T47D (cell line): ENCODE data around the gene CFAP299.
"Not testable (repeated sequence)": the region's sequence is repeated elsewhere in the genome, so short reads cannot be mapped to it uniquely, and the experiment has no call there.

Experiments
- DNase-seq, 2 experiments: peaks; one replicate each; pipeline versions ENCODE4 v3.0.0 to v3.0.0-alpha.2; 2011 to 2012; ENCODE audit warnings: low read depth in 1 of 2, low spot score in 1 of 2
- JUND ChIP-seq: IDR thresholded peaks from 2 replicates; pipeline ENCODE4 v1.6.1; 2012; ENCODE audit warnings: low read depth
- in situ Hi-C: cut with HindIII; loops from 2 replicates; pipeline ENCODE4 v1.10.0; 2016; ENCODE audit warnings: low sequenced_read_pairs, low pct_unique_long_range_greater_than_20kb

Gene CFAP299

GRCh38 chr4:80423553-80424224, 88.2 kb downstream of the CFAP299 start:
- DNase-seq, result no peak
- in situ Hi-C loops, result no loop called here
- no peak for TF ChIP-seq JUND

GRCh38 chr4:80424225-80424581, 88.7 kb downstream of the CFAP299 start:
- no peak for DNase-seq
- in situ Hi-C loops, result no loop called here
- no peak for TF ChIP-seq JUND

DNA sequence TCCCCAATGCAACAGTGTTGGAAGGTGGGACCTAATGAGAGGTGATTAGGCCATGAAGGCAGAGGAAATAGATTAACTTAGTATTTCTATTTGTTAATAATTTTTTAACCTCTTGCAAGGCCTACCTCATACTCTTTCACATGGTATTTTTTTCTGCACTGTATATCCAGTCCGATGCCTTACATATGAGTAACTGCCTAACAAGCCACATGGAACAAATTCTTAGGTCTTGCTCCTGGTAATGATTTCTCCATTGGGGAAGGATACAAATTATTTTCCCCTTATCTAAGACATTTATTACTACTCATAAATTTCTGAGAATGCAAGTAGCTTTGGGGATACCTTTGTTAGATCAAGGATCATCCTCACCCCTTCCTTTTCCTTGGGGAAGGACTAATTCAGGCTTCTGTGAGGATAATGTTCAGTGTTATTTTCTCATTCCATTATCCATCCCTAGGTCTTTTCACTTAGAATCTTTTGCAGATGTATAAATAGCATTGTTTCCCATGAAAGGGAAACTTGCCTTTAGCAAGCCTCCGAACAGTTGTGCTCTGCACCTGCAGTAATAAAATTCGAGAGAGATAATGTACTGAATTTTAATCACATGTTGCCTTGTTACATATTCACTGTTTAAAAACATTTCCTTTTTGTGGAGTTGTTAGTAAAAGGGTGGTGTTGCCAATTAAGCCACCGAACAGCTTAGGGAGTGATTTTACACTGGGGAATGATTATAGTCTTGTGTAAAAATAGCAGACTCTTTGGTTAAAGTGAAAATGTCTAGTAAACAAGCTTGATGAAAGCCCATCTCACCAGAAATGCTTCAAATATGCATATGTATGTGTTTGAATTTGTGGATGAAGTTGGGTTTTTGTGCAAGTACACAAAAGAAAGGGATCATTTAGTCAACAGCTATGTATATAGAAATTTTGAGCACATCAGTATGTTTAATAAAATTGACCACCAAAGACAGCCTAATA, 89.9 kb downstream of the CFAP299 start:
- in situ Hi-C loops, result no loop called here
- no peak for TF ChIP-seq JUND
- DNase-seq, result no peak

GRCh38 chr4:80431203-80431965, 95.9 kb downstream of the CFAP299 start:
- no peak for TF ChIP-seq JUND
- in situ Hi-C loops, result no loop called here
- no peak for DNase-seq

DNA sequence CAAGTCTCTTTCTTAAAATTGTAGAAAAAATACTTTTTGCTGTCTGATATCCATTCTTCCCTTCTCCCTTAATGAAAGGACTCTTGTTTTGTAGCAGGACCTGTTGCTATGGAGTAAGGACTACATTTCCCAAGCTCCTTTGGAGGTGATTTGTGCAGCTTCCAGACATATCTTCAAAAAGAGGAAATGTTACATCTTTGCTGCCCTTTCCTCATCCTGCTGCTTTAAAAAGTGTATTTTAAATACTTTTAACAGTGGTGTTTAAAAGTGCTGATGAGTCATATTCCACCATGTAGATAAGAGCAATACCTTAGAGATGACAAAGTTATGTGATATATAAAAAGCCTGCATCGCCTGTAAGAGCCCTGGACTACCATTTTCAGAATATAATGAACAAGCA, 98.7 kb downstream of the CFAP299 start:
- in situ Hi-C loops, result no loop called here
- DNase-seq, result no peak
- TF ChIP-seq JUND, result no peak

GRCh38 chr4:80438016-80438415, 102.5 kb downstream of the CFAP299 start:
- DNase-seq, result no peak
- in situ Hi-C loops, result no loop called here

GRCh38 chr4:80439294-80440061, 103.9 kb downstream of the CFAP299 start:
- DNase-seq, in situ Hi-C loops: not testable (repeated sequence)

More at GRCh38 chr4:80438016-80438415, 102.5 kb downstream of the CFAP299 start:
- no peak for TF ChIP-seq JUND

DNA sequence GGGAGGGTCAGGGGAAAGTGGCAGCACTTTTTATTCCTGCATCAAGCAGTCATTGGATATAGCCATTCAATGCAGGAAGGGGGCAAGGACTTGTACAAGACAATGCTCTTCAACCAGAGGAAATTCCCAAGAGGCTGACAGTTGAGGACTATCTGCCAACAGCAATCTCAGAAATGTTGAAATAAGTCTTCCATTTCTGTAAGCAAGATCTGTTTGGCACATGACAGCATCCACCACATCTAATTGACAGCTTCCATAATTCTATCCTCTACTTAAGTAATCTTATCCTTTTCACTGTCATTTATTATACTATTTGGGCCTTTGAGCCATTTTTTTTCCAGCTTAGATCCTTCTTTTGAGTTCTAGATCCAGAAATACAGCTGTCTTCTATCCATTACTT, 110.7 kb downstream of the CFAP299 start:
- TF ChIP-seq JUND, result no peak
- DNase-seq, result no peak
- in situ Hi-C loops, result no loop called here

- in situ Hi-C loops, result no loop called here
- TF ChIP-seq JUND, result no peak
- DNase-seq, result no peak
These were observed 111.1 kb downstream of the CFAP299 start for GRCh38 chr4:80446664-80447063.

DNA sequence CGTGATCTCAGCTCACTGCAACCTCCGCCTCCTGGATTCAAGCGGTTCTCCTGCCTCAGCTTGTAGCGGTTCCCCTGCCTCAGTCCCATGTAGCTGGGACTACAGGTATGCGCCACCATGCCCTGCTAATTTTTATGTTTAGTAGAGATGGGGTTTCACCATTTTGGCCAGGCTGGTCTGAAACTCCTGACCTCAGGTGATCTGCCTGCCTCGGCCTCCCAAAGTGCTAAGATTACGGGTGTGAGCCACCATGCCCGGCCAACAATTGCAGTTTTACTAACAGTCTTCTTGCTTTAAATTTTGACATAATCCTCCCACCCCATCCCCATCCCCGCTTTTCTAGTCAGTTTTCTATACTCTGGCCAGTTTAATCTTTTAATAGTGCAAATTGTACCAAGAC, 112.0 kb downstream of the CFAP299 start:
- no peak for TF ChIP-seq JUND
- in situ Hi-C loops, result no loop called here
- DNase-seq, result no peak

DNA sequence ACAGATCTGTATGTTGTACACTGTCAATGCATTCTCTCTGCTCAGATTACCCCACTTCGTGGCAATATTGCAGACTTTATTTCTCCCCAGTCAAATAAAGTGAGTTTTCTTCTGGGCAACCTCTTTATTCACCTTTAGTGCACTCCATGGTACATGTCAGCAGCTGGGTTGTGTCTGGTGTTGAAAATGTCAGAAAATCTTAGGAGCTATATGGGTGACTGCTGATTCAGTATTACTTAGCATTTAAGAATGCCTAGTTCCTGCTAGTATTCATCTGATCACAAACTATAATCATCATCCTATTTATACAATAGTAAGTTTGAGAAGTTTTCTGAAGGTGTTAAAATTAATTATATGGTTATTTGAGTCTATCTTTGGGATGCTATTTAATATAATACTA, 112.5 kb downstream of the CFAP299 start:
- no peak for DNase-seq
- in situ Hi-C loops, result no loop called here
- no peak for TF ChIP-seq JUND

DNA sequence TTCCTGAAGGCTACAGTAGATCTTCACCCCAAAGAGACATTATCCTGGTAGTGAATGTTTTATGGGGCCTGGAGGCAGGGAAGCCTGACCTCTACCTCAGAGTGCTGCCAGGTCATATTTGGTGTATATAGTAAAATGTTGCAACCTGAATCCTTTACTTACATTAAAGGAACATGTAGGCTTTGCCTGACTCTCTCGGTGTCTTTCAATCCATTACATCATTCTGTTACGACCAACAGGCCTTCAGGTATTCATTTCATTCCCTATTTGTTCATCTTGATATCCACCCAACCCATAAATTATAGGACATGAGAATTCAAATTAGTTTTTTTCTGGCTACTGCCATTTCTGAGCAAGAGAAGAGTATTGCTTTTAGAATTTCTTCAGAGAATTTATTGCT, 116.5 kb downstream of the CFAP299 start:
- in situ Hi-C loops, result no loop called here
- no peak for TF ChIP-seq JUND
- DNase-seq, result peak in 1 of 2 experiments; percentile 10
